GM12873 (cell line): ENCODE results near the gene MAGED1.

Source experiments
- TF ChIP-seq, protein P1 (sequence below): IDR thresholded peaks from 2 replicates; pipeline ENCODE4 v1.5.1; 2012; ENCODE audit warnings: low read depth, mild to moderate bottlenecking, moderate library complexity, low read length, control low read depth; ENCODE audit not compliant: insufficient read depth; ENCODE audit errors: missing control alignments

The MAGED1 gene

DNA sequence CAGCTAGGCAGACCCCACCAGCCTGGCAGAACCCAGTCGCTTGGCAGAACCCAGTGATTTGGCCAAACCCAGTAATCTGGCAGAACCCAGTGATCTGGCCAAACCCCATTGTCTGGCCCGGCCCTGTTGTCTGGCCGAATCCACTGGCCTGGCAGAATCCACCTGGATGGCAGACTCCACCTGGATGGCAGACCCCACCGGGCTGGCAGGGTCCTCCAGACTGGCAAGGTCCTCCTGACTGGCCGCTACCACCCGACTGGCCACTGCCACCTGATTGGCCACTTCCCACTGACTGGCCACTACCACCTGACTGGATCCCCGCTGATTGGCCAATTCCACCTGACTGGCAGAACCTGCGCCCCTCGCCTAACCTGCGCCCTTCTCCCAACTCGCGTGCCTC is 3.2 kb downstream of the MAGED1 start:
- TF ChIP-seq, protein P1, sequence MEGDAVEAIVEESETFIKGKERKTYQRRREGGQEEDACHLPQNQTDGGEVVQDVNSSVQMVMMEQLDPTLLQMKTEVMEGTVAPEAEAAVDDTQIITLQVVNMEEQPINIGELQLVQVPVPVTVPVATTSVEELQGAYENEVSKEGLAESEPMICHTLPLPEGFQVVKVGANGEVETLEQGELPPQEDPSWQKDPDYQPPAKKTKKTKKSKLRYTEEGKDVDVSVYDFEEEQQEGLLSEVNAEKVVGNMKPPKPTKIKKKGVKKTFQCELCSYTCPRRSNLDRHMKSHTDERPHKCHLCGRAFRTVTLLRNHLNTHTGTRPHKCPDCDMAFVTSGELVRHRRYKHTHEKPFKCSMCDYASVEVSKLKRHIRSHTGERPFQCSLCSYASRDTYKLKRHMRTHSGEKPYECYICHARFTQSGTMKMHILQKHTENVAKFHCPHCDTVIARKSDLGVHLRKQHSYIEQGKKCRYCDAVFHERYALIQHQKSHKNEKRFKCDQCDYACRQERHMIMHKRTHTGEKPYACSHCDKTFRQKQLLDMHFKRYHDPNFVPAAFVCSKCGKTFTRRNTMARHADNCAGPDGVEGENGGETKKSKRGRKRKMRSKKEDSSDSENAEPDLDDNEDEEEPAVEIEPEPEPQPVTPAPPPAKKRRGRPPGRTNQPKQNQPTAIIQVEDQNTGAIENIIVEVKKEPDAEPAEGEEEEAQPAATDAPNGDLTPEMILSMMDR: no peak

DNA sequence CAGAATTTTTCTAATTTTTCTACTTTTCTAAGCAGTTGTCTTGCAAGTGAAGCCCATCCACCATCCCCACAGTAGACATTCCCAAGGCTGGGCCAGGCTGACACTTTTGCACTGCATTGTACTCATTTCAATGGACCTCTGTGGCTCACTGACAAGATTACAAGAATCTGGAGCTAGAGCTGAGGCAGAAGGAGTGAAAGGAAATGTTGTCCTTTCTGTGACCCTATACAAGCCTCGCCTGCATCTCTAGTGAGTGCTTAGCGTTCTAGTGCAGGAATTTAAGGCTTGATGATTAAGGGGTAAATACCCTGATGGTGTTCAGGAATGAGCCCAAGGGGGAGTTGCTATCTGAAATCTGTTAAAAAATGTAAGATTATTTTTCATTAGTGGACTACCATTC is 6.3 kb downstream of the MAGED1 start:
- TF ChIP-seq, protein P1: no peak

- TF ChIP-seq, protein P1: no peak
These were observed 9.2 kb downstream of the MAGED1 start for GRCh38 chrX:51902510-51903050.

GRCh38 chrX:51905711-51906110 is 12.3 kb downstream of the MAGED1 start:
- TF ChIP-seq, protein P1: no peak

- TF ChIP-seq, protein P1: no peak
These were observed 24.2 kb downstream of the MAGED1 start for GRCh38 chrX:51917604-51918003.

- TF ChIP-seq, protein P1: no peak
These were observed 29.1 kb downstream of the MAGED1 start for GRCh38 chrX:51922561-51922960.

GRCh38 chrX:51931566-51932150 is 38.2 kb downstream of the MAGED1 start:
- TF ChIP-seq, protein P1: no peak
